Left ventricle myocardium inferior (tissue), 1 donor: ENCODE data around the gene HOTAIR. TPM values are rescaled to one million over a fixed set of nuclear protein-coding genes. Genes with fewer than 3 reads are reported as not detected.

Experiments
- DNase-seq: peaks from one replicate; pipeline ENCODE4 v3.0.0-alpha.2; 2020
- H3K27ac ChIP-seq: fragments of 200-600 bp; replicated peaks from 2 replicates; pipeline ENCODE4 v1.8.0; 2021
- H3K27me3 ChIP-seq: fragments of 200-600 bp; 2 replicates; pipeline ENCODE4 v1.8.0; 2021; ENCODE audit warnings: low read depth
- H3K36me3 ChIP-seq: fragments of 200-600 bp; 2 replicates; pipeline ENCODE4 v1.8.0; 2021
- H3K4me1 ChIP-seq: fragments of 200-600 bp; 2 replicates; pipeline ENCODE4 v1.8.0; 2021
- H3K4me3 ChIP-seq: fragments of 200-600 bp; 2 replicates; pipeline ENCODE4 v1.8.0; 2021; ENCODE audit warnings: mild to moderate bottlenecking, moderate library complexity
- H3K9me3 ChIP-seq: fragments of 200-600 bp; replicated peaks from 2 replicates; pipeline ENCODE4 v1.8.0; 2021
- CTCF ChIP-seq: fragments of 200-600 bp; IDR thresholded peaks from 2 replicates; pipeline ENCODE4 v1.8.0; 2021; ENCODE audit warnings: antibody characterized with exemption, mild to moderate bottlenecking, borderline replicate concordance
- intact Hi-C: fragments of 100-400 bp; cut with micrococcal nuclease; formaldehyde crosslinking; loops from one replicate; pipeline ENCODE4 v1.11.0; 2022
- total RNA-seq: library from RNA; stranded (reverse); fragmentation: NEBNext Ultra II Directional; extraction: Animal tissue kit (Norgen Biotek cat#: 25700); gene quantifications from one replicate; pipeline ENCODE4 v1.2.1, GENCODE V29; 2021
- donor health status: DM: no; HTN: yes; CAD: no; lungs with severe emphysema.

Gene HOTAIR
- total RNA-seq, 1 donor from 2014 or later, result not detected

- H3K27ac ChIP-seq, result no peak overlapping the region
- TF ChIP-seq CTCF, result no peak
- H3K4me3 ChIP-seq, result no peak overlapping the region
- intact Hi-C loops, result no loop called here
- H3K9me3 ChIP-seq, result no peaks in the 10 kb centered on the region
- H3K36me3 ChIP-seq, result no peaks in the 10 kb centered on the region
- peaks cover 22% of the 10 kb centered on the region for H3K4me1 ChIP-seq
- no peak for DNase-seq
- peaks cover 100% of the 10 kb centered on the region for H3K27me3 ChIP-seq
Measured at GRCh38 chr12:53964315-53964713, 10.4 kb downstream of the HOTAIR start.

GRCh38 chr12:53963434-53964314 is 11.1 kb downstream of the HOTAIR start:
- no peak overlapping the region for H3K27ac ChIP-seq
- no peaks in the 10 kb centered on the region for H3K9me3 ChIP-seq
- H3K36me3 ChIP-seq, result no peaks in the 10 kb centered on the region
- H3K27me3 ChIP-seq, result peaks cover 100% of the 10 kb centered on the region
- intact Hi-C loops, result no loop called here
- H3K4me3 ChIP-seq, result no peak overlapping the region
- no peak for DNase-seq
- TF ChIP-seq CTCF, result no peak
- peaks cover 22% of the 10 kb centered on the region for H3K4me1 ChIP-seq

- Histone ChIP-seq H3K27me3 (peaks cover 100% of the 10 kb centered on the region), H3K36me3 (no peaks in the 10 kb centered on the region), H3K4me3 (no peak overlapping the region), H3K4me1 (peaks cover 22% of the 10 kb centered on the region), H3K27ac (no peak overlapping the region), H3K9me3 (no peaks in the 10 kb centered on the region)
- intact Hi-C loops, result no loop called here
- DNase-seq, result no peak
- no peak for TF ChIP-seq CTCF
Measured at GRCh38 chr12:53963005-53963404, 11.7 kb downstream of the HOTAIR start.

- H3K27ac ChIP-seq, result no peak overlapping the region
- peaks cover 15% of the 10 kb centered on the region for H3K4me1 ChIP-seq
- no peaks in the 10 kb centered on the region for H3K9me3 ChIP-seq
- intact Hi-C loops, result no loop called here
- TF ChIP-seq CTCF, result no peak
- H3K4me3 ChIP-seq, result no peak overlapping the region
- H3K27me3 ChIP-seq, result peaks cover 100% of the 10 kb centered on the region
- no peaks in the 10 kb centered on the region for H3K36me3 ChIP-seq
- no peak for DNase-seq
Measured at GRCh38 chr12:53961025-53961761, 13.6 kb downstream of the HOTAIR start.

GRCh38 chr12:53960187-53961024 is 14.3 kb downstream of the HOTAIR start:
- no peak for DNase-seq
- Histone ChIP-seq H3K27ac (no peak overlapping the region), H3K4me1 (peaks cover 8% of the 10 kb centered on the region), H3K27me3 (peaks cover 100% of the 10 kb centered on the region), H3K9me3 (no peaks in the 10 kb centered on the region), H3K36me3 (no peaks in the 10 kb centered on the region), H3K4me3 (no peak overlapping the region)
- intact Hi-C loops, result no loop called here
- TF ChIP-seq CTCF, result no peak
